Measurements from ENCODE around the gene IL10RA. TPM values are rescaled to one million over a fixed set of nuclear protein-coding genes. Genes with fewer than 3 reads are reported as not detected.

IL10RA gene
- total and polyA plus RNA-seq, 2 experiments from 2014 or later, result 0.10 TPM; not detected in 1

DNA sequence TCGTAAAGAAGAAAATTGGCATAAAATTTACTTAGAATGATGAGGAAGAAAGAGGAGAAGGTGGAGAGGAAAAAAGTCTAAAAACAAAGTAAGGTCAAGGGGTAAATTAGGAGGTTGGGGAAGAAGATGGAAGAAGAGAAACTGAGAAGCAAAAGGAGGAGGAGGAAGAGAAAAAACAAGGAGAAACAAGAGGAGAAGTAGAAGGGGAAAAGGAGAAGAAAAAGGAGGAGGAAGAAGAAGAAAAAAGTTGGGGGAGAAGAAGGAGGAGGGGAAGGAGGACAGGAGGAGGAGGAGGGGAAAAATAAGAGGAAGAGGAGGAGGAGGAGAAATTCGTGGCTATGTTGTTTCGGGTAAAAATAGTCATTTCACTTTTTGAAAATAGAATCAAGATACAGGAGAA, 42.4 kb downstream of the IL10RA start:
- ATAC-seq (no peak), DNase-seq (ENCODE audit: low spot score) (no peak)
- H3K27ac ChIP-seq (ENCODE audit: low read depth), result no peak overlapping the region
- H3K27ac Mint-ChIP-seq, result no peak overlapping the region
- H3K9me3 Mint-ChIP-seq, result no peaks in the 10 kb centered on the region; the same call in 1 of the 3 replicates
- no peaks in the 10 kb centered on the region for H3K36me3 ChIP-seq (ENCODE audit: insufficient read depth)
- TF ChIP-seq STAT1 (IDR thresholded peaks at IDR 0.05; ENCODE audit: unreplicated experiment), result no peak
- TF ChIP-seq JUNB (IDR thresholded peaks at IDR 0.05; ENCODE audit: unreplicated experiment), result no peak
- TF ChIP-seq POLR2AphosphoS5 (IDR thresholded peaks at IDR 0.05; ENCODE audit: low read depth), result no peak
- TF ChIP-seq CREB1 (CRISPR knock-in tag; IDR thresholded peaks at IDR 0.05; ENCODE audit: low read depth), result no peak
- no peak for TF ChIP-seq EZH2 (IDR thresholded peaks at IDR 0.05; ENCODE audit: low read depth, unreplicated experiment)
- TF ChIP-seq, protein P1, sequence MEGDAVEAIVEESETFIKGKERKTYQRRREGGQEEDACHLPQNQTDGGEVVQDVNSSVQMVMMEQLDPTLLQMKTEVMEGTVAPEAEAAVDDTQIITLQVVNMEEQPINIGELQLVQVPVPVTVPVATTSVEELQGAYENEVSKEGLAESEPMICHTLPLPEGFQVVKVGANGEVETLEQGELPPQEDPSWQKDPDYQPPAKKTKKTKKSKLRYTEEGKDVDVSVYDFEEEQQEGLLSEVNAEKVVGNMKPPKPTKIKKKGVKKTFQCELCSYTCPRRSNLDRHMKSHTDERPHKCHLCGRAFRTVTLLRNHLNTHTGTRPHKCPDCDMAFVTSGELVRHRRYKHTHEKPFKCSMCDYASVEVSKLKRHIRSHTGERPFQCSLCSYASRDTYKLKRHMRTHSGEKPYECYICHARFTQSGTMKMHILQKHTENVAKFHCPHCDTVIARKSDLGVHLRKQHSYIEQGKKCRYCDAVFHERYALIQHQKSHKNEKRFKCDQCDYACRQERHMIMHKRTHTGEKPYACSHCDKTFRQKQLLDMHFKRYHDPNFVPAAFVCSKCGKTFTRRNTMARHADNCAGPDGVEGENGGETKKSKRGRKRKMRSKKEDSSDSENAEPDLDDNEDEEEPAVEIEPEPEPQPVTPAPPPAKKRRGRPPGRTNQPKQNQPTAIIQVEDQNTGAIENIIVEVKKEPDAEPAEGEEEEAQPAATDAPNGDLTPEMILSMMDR (conservative IDR thresholded peaks at IDR 0.05; ENCODE audit: low read depth in 2 of 2), result no peak
- TF ChIP-seq, protein P2, sequence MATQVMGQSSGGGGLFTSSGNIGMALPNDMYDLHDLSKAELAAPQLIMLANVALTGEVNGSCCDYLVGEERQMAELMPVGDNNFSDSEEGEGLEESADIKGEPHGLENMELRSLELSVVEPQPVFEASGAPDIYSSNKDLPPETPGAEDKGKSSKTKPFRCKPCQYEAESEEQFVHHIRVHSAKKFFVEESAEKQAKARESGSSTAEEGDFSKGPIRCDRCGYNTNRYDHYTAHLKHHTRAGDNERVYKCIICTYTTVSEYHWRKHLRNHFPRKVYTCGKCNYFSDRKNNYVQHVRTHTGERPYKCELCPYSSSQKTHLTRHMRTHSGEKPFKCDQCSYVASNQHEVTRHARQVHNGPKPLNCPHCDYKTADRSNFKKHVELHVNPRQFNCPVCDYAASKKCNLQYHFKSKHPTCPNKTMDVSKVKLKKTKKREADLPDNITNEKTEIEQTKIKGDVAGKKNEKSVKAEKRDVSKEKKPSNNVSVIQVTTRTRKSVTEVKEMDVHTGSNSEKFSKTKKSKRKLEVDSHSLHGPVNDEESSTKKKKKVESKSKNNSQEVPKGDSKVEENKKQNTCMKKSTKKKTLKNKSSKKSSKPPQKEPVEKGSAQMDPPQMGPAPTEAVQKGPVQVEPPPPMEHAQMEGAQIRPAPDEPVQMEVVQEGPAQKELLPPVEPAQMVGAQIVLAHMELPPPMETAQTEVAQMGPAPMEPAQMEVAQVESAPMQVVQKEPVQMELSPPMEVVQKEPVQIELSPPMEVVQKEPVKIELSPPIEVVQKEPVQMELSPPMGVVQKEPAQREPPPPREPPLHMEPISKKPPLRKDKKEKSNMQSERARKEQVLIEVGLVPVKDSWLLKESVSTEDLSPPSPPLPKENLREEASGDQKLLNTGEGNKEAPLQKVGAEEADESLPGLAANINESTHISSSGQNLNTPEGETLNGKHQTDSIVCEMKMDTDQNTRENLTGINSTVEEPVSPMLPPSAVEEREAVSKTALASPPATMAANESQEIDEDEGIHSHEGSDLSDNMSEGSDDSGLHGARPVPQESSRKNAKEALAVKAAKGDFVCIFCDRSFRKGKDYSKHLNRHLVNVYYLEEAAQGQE (IDR thresholded peaks at IDR 0.05; ENCODE audit: unreplicated experiment), result no peak
- TF ChIP-seq EZH2phosphoT487 (IDR thresholded peaks at IDR 0.05; ENCODE audit: unreplicated experiment), result no peak
- TF ChIP-seq NANOG (IDR thresholded peaks at IDR 0.05; ENCODE audit: borderline replicate concordance), result no peak
- TF ChIP-seq ZNF114 (CRISPR knock-in tag; IDR thresholded peaks at IDR 0.05), result no peak
- TF ChIP-seq, protein P3, sequence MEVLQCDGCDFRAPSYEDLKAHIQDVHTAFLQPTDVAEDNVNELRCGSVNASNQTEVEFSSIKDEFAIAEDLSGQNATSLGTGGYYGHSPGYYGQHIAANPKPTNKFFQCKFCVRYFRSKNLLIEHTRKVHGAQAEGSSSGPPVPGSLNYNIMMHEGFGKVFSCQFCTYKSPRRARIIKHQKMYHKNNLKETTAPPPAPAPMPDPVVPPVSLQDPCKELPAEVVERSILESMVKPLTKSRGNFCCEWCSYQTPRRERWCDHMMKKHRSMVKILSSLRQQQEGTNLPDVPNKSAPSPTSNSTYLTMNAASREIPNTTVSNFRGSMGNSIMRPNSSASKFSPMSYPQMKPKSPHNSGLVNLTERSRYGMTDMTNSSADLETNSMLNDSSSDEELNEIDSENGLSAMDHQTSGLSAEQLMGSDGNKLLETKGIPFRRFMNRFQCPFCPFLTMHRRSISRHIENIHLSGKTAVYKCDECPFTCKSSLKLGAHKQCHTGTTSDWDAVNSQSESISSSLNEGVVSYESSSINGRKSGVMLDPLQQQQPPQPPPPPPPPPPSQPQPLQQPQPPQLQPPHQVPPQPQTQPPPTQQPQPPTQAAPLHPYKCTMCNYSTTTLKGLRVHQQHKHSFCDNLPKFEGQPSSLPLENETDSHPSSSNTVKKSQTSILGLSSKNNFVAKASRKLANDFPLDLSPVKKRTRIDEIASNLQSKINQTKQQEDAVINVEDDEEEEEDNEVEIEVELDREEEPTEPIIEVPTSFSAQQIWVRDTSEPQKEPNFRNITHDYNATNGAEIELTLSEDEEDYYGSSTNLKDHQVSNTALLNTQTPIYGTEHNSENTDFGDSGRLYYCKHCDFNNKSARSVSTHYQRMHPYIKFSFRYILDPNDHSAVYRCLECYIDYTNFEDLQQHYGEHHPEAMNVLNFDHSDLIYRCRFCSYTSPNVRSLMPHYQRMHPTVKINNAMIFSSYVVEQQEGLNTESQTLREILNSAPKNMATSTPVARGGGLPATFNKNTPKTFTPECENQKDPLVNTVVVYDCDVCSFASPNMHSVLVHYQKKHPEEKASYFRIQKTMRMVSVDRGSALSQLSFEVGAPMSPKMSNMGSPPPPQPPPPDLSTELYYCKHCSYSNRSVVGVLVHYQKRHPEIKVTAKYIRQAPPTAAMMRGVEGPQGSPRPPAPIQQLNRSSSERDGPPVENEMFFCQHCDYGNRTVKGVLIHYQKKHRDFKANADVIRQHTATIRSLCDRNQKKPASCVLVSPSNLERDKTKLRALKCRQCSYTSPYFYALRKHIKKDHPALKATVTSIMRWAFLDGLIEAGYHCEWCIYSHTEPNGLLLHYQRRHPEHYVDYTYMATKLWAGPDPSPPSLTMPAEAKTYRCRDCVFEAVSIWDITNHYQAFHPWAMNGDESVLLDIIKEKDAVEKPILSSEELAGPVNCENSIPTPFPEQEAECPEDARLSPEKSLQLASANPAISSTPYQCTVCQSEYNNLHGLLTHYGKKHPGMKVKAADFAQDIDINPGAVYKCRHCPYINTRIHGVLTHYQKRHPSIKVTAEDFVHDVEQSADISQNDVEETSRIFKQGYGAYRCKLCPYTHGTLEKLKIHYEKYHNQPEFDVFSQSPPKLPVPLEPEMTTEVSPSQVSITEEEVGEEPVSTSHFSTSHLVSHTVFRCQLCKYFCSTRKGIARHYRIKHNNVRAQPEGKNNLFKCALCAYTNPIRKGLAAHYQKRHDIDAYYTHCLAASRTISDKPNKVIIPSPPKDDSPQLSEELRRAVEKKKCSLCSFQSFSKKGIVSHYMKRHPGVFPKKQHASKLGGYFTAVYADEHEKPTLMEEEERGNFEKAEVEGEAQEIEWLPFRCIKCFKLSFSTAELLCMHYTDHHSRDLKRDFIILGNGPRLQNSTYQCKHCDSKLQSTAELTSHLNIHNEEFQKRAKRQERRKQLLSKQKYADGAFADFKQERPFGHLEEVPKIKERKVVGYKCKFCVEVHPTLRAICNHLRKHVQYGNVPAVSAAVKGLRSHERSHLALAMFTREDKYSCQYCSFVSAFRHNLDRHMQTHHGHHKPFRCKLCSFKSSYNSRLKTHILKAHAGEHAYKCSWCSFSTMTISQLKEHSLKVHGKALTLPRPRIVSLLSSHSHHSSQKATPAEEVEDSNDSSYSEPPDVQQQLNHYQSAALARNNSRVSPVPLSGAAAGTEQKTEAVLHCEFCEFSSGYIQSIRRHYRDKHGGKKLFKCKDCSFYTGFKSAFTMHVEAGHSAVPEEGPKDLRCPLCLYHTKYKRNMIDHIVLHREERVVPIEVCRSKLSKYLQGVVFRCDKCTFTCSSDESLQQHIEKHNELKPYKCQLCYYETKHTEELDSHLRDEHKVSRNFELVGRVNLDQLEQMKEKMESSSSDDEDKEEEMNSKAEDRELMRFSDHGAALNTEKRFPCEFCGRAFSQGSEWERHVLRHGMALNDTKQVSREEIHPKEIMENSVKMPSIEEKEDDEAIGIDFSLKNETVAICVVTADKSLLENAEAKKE (CRISPR knock-in tag; IDR thresholded peaks at IDR 0.05), result no peak
- no peak for TF ChIP-seq ZNF331 (CRISPR knock-in tag; IDR thresholded peaks at IDR 0.05; ENCODE audit: low read depth)
- TF ChIP-seq, protein P4, sequence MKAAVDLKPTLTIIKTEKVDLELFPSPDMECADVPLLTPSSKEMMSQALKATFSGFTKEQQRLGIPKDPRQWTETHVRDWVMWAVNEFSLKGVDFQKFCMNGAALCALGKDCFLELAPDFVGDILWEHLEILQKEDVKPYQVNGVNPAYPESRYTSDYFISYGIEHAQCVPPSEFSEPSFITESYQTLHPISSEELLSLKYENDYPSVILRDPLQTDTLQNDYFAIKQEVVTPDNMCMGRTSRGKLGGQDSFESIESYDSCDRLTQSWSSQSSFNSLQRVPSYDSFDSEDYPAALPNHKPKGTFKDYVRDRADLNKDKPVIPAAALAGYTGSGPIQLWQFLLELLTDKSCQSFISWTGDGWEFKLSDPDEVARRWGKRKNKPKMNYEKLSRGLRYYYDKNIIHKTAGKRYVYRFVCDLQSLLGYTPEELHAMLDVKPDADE (IDR thresholded peaks at IDR 0.05), result no peak
- H3K9me2 ChIP-seq (ENCODE audit: insufficient read depth), result no peaks in the 10 kb centered on the region; the same call in 1 of the 2 replicates
- no peak overlapping the region for H3K4me3 ChIP-seq
- H3K27me3 Mint-ChIP-seq (ENCODE audit: insufficient read depth, low read depth, poor library complexity), result no peaks in the 10 kb centered on the region
- H3K4me2 ChIP-seq, result no peak overlapping the region
- H3F3A ChIP-seq (replicated peaks; ENCODE audit: low read depth), result no peaks in the 10 kb centered on the region
- H3K4me3 Mint-ChIP-seq, result no peak overlapping the region
- no peaks in the 10 kb centered on the region for H3K4me1 ChIP-seq (ENCODE audit: insufficient read depth)
- H2AFZ ChIP-seq, result no peak overlapping the region
- no peaks in the 10 kb centered on the region for H3K4me1 Mint-ChIP-seq
- H3K36me3 Mint-ChIP-seq (ENCODE audit: low read depth), result no peaks in the 10 kb centered on the region
- H3K27me3 ChIP-seq (ENCODE audit: insufficient read depth), result no peaks in the 10 kb centered on the region
- no peaks in the 10 kb centered on the region for H4K20me1 ChIP-seq (replicated peaks; ENCODE audit: insufficient read depth)
- H3K79me2 ChIP-seq (replicated peaks; ENCODE audit: insufficient read depth), result no peaks in the 10 kb centered on the region
